ENCODE results near the gene CAMTA1.
"Not testable (repeated sequence)": the region's sequence is repeated elsewhere in the genome, so short reads cannot be mapped to it uniquely, and the experiment has no call there.

The CAMTA1 gene

GRCh38 chr1:7594002-7594713, 808.9 kb downstream of the CAMTA1 start:
- Histone ChIP-seq H3K27me3 (ENCODE audit: control insufficient read depth, insufficient read depth, low read length) (no peaks in the 10 kb centered on the region), H3K9me3 (ENCODE audit: control insufficient read depth, low read depth, low read length) (no peaks in the 10 kb centered on the region), H3K27ac (ENCODE audit: low read length) (no peak overlapping the region), H3K36me3 (ENCODE audit: control insufficient read depth, low read depth, low read length) (no peaks in the 10 kb centered on the region), H3K4me3 (ENCODE audit: low read length) (no peak overlapping the region), H3K9ac (ENCODE audit: low read length) (no peak overlapping the region), H3K4me1 (ENCODE audit: control insufficient read depth, low read depth, low read length) (no peaks in the 10 kb centered on the region)

GRCh38 chr1:7594714-7595295, 809.6 kb downstream of the CAMTA1 start:
- Histone ChIP-seq H3K9me3 (ENCODE audit: control insufficient read depth, low read depth, low read length) (no peaks in the 10 kb centered on the region), H3K9ac (ENCODE audit: low read length) (no peak overlapping the region), H3K27me3 (ENCODE audit: control insufficient read depth, insufficient read depth, low read length) (no peaks in the 10 kb centered on the region), H3K27ac (ENCODE audit: low read length) (no peak overlapping the region), H3K36me3 (ENCODE audit: control insufficient read depth, low read depth, low read length) (no peaks in the 10 kb centered on the region), H3K4me3 (ENCODE audit: low read length) (no peak overlapping the region), H3K4me1 (ENCODE audit: control insufficient read depth, low read depth, low read length) (no peaks in the 10 kb centered on the region)

GRCh38 chr1:7595336-7595735, 810.1 kb downstream of the CAMTA1 start:
- Histone ChIP-seq H3K27ac (ENCODE audit: low read length) (no peak overlapping the region), H3K9me3 (ENCODE audit: control insufficient read depth, low read depth, low read length) (no peaks in the 10 kb centered on the region), H3K9ac (ENCODE audit: low read length) (no peak overlapping the region), H3K27me3 (ENCODE audit: control insufficient read depth, insufficient read depth, low read length) (no peaks in the 10 kb centered on the region), H3K36me3 (ENCODE audit: control insufficient read depth, low read depth, low read length) (no peaks in the 10 kb centered on the region), H3K4me1 (ENCODE audit: control insufficient read depth, low read depth, low read length) (no peaks in the 10 kb centered on the region), H3K4me3 (ENCODE audit: low read length) (no peak overlapping the region)

DNA sequence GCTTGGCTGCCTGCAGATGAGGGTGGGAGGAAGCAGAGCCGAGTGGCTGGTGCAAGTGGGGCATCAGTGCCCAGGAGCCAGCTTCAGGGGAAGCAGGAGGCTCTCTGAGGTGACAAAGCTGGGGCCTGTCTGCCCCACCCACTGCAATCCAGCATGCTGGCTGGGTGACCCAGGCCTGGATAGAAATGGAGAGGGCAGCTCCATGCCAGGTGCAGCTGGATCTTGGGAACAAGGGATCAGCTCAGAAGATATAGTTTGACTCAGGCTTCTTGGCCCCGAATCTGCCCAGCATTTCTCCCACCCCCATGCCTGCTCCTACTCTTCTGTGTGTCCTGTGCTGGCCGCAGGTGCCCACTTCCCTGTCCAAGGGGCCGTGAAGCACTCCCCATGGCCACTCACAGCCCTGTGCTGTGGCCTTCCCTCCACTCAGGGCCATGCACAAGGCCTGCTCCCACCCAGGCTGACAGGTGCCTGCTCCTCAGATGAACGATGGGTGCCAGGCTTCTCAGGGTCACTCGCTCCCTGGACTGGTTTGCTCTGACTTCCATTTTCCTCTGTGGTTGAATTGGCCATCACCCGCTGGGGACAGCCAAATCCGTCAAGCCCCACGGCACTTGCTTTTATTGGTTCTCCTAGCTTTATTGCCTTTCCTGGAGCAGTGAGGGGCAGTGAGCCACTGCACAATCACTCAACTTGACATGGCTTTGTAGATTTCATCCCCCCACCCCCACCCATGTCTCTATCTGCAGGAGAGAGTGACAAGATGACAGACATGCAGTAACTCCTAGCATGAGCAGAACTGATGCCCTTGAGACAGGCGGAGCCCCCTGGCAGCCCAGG, 811.1 kb downstream of the CAMTA1 start:
- Histone ChIP-seq H3K4me1 (ENCODE audit: control insufficient read depth, low read depth, low read length) (no peaks in the 10 kb centered on the region), H3K27me3 (ENCODE audit: control insufficient read depth, insufficient read depth, low read length) (no peaks in the 10 kb centered on the region), H3K4me3 (ENCODE audit: low read length) (no peak overlapping the region), H3K36me3 (ENCODE audit: control insufficient read depth, low read depth, low read length) (no peaks in the 10 kb centered on the region), H3K9me3 (ENCODE audit: control insufficient read depth, low read depth, low read length) (no peaks in the 10 kb centered on the region), H3K9ac (ENCODE audit: low read length) (no peak overlapping the region), H3K27ac (ENCODE audit: low read length) (no peak overlapping the region)

DNA sequence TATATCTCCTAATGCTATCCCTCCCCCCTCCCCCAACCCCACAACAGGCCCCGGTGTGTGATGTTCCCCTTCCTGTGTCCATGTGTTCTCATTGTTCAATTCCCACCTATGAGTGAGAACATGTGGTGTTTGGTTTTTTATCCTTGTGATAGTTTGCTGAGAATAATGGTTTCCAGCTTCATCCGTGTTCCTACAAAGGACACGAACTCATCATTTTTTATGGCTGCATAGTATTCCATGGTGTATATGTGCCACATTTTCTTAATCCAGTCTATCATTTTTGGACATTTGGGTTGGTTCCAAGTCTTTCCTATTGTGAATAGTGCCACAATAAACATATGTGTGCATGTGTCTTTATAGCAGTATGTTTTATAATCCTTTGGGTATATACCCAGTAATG, 812.8 kb downstream of the CAMTA1 start:
- H3K9ac ChIP-seq (ENCODE audit: low read length); H3K4me1 ChIP-seq (ENCODE audit: control insufficient read depth, low read depth, low read length); H3K4me3 ChIP-seq (ENCODE audit: low read length); H3K27me3 ChIP-seq (ENCODE audit: control insufficient read depth, insufficient read depth, low read length); H3K9me3 ChIP-seq (ENCODE audit: control insufficient read depth, low read depth, low read length); H3K36me3 ChIP-seq (ENCODE audit: control insufficient read depth, low read depth, low read length); H3K27ac ChIP-seq (ENCODE audit: low read length): not testable (repeated sequence)

- not testable (repeated sequence) for H3K9me3 ChIP-seq (ENCODE audit: control insufficient read depth, low read depth, low read length); H3K4me1 ChIP-seq (ENCODE audit: control insufficient read depth, low read depth, low read length); H3K27me3 ChIP-seq (ENCODE audit: control insufficient read depth, insufficient read depth, low read length); H3K4me3 ChIP-seq (ENCODE audit: low read length); H3K36me3 ChIP-seq (ENCODE audit: control insufficient read depth, low read depth, low read length); H3K9ac ChIP-seq (ENCODE audit: low read length); H3K27ac ChIP-seq (ENCODE audit: low read length)
Observed at GRCh38 chr1:7604906-7605305, 819.7 kb downstream of the CAMTA1 start.

GRCh38 chr1:7606096-7606495, 820.8 kb downstream of the CAMTA1 start:
- Histone ChIP-seq H3K4me1 (ENCODE audit: control insufficient read depth, low read depth, low read length) (peaks cover 6% of the 10 kb centered on the region), H3K36me3 (ENCODE audit: control insufficient read depth, low read depth, low read length) (no peaks in the 10 kb centered on the region), H3K27me3 (ENCODE audit: control insufficient read depth, insufficient read depth, low read length) (no peaks in the 10 kb centered on the region), H3K9me3 (ENCODE audit: control insufficient read depth, low read depth, low read length) (no peaks in the 10 kb centered on the region), H3K9ac (ENCODE audit: low read length) (no peak overlapping the region), H3K4me3 (ENCODE audit: low read length) (no peak overlapping the region), H3K27ac (ENCODE audit: low read length) (no peak overlapping the region)

GRCh38 chr1:7607097-7607496, 821.8 kb downstream of the CAMTA1 start:
- no peaks in the 10 kb centered on the region for H3K27me3 ChIP-seq (ENCODE audit: control insufficient read depth, insufficient read depth, low read length)
- H3K4me1 ChIP-seq (ENCODE audit: control insufficient read depth, low read depth, low read length) = peaks cover 6% of the 10 kb centered on the region
- no peak overlapping the region for H3K4me3 ChIP-seq (ENCODE audit: low read length)
- no peaks in the 10 kb centered on the region for H3K36me3 ChIP-seq (ENCODE audit: control insufficient read depth, low read depth, low read length)
- no peaks in the 10 kb centered on the region for H3K9me3 ChIP-seq (ENCODE audit: control insufficient read depth, low read depth, low read length)
- no peak overlapping the region for H3K27ac ChIP-seq (ENCODE audit: low read length)
- no peak overlapping the region for H3K9ac ChIP-seq (ENCODE audit: low read length)

- Histone ChIP-seq H3K27ac (ENCODE audit: low read length) (no peak overlapping the region), H3K9ac (ENCODE audit: low read length) (no peak overlapping the region), H3K27me3 (ENCODE audit: control insufficient read depth, insufficient read depth, low read length) (no peaks in the 10 kb centered on the region), H3K9me3 (ENCODE audit: control insufficient read depth, low read depth, low read length) (no peaks in the 10 kb centered on the region), H3K4me1 (ENCODE audit: control insufficient read depth, low read depth, low read length) (peaks cover 6% of the 10 kb centered on the region), H3K4me3 (ENCODE audit: low read length) (no peak overlapping the region), H3K36me3 (ENCODE audit: control insufficient read depth, low read depth, low read length) (no peaks in the 10 kb centered on the region)
Observed at GRCh38 chr1:7608628-7609305, 823.5 kb downstream of the CAMTA1 start.

DNA sequence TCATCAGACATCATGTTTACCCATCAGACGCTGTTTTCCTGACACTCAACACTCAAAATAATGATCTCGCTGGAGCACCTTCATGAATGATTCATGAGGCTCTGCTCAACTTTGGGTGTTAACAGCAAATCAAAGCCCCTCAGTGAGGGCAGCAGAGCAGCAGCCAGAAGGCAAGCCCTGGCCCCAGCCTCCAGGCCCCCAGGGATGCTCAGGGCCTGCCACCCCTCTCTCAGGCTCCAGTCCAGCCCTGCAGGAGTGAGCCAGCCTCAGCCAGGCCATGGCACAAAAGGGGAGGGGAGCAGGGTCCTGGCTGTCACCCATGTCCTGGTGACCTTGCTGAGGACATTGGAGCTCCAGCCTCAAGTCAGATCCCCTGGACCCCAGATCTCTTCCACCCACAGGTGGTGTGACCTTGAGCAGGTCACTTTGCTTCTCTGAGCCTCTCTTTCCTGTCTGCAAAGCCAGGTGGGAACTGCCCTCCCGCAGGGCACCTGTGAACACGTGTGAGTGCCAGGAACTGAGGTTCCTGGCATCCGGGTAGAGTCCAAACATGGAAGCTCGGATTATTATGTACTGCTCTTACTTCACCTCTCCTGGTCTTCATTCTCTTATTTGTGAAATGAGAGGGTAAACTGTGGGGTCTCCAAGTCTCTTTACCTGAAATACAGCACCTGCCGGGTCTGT, 824.2 kb downstream of the CAMTA1 start:
- H3K4me3 ChIP-seq (ENCODE audit: low read length) = no peak overlapping the region
- no peaks in the 10 kb centered on the region for H3K27me3 ChIP-seq (ENCODE audit: control insufficient read depth, insufficient read depth, low read length)
- no peak overlapping the region for H3K9ac ChIP-seq (ENCODE audit: low read length)
- no peaks in the 10 kb centered on the region for H3K9me3 ChIP-seq (ENCODE audit: control insufficient read depth, low read depth, low read length)
- H3K4me1 ChIP-seq (ENCODE audit: control insufficient read depth, low read depth, low read length) = peaks cover 6% of the 10 kb centered on the region
- H3K27ac ChIP-seq (ENCODE audit: low read length) = no peak overlapping the region
- H3K36me3 ChIP-seq (ENCODE audit: control insufficient read depth, low read depth, low read length) = no peaks in the 10 kb centered on the region

DNA sequence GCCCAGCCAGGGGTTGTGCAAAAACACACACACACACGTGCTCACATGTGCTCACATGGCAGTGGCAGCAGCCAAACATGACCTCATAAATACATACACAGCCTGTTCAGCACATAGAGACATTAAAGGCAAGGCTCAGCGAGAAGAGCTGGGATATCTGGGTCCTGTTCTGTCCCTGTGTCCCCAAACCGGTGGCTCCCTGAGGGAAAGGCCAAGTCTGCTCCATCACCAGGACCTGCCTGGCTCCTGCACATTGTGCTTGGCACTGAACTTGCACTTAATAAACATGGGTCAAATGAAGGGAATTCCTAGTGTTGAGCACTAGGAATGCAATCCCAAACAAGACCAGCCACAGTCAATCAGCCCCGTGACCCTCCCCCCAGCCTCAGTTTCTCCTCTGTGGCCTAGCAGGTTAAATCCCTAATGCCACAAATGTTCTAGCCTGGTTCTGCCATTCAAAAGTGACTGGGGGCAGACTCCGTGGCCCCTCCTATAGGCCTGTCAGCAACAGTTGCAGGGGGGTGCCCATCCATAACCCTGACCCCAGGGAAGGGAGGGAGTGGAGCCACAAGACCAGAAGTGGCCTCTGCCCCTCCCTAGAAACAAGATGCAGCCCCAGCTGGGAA, 825.0 kb downstream of the CAMTA1 start:
- H3K27ac ChIP-seq (ENCODE audit: low read length) = no peak overlapping the region
- no peaks in the 10 kb centered on the region for H3K9me3 ChIP-seq (ENCODE audit: control insufficient read depth, low read depth, low read length)
- H3K9ac ChIP-seq (ENCODE audit: low read length) = no peak overlapping the region
- no peak overlapping the region for H3K4me3 ChIP-seq (ENCODE audit: low read length)
- H3K27me3 ChIP-seq (ENCODE audit: control insufficient read depth, insufficient read depth, low read length) = no peaks in the 10 kb centered on the region
- H3K4me1 ChIP-seq (ENCODE audit: control insufficient read depth, low read depth, low read length) = peaks cover 6% of the 10 kb centered on the region
- no peaks in the 10 kb centered on the region for H3K36me3 ChIP-seq (ENCODE audit: control insufficient read depth, low read depth, low read length)
